Activated T-helper 9 cell treated with anti-CD3 and anti-CD28 coated beads, Interleukin-2, amount 50 U/mL, for 16 hours (primary cell): Measurements from ENCODE around the gene RCN2.
"Not testable (repeated sequence)": the region's sequence is repeated elsewhere in the genome, so short reads cannot be mapped to it uniquely, and the experiment has no call there.

Source experiments
- DNase-seq: peaks from one replicate; pipeline ENCODE4 v3.0.0-alpha.2; 2020; ENCODE audit warnings: low read depth

Gene RCN2

GRCh38 chr15:76931397-76932134 is at the start of gene RCN2:
Gene RCN2, plus strand, starts transcription at chr15:76931749. Its CDS starts 93 bp downstream, at chr15:76931842.
- DNase-seq, result peak; percentile 91

- DNase-seq, result no peak
These were observed 46.3 kb upstream of the RCN2 start for GRCh38 chr15:76885212-76885611.

- not testable (repeated sequence) for DNase-seq
These were observed 44.0 kb upstream of the RCN2 start for GRCh38 chr15:76887280-76888141.

- DNase-seq, result not testable (repeated sequence)
These were observed 38.7 kb upstream of the RCN2 start for GRCh38 chr15:76892836-76893235.

- DNase-seq, result no peak
These were observed 37.4 kb upstream of the RCN2 start for GRCh38 chr15:76894174-76894573.

GRCh38 chr15:76898102-76898501 is 33.4 kb upstream of the RCN2 start:
- no peak for DNase-seq

- DNase-seq, result not testable (repeated sequence)
These were observed 32.2 kb upstream of the RCN2 start for GRCh38 chr15:76899176-76899930.

GRCh38 chr15:76899931-76900310 is 31.6 kb upstream of the RCN2 start:
- not testable (repeated sequence) for DNase-seq

- no peak for DNase-seq
These were observed 29.6 kb upstream of the RCN2 start for GRCh38 chr15:76901965-76902364.

- no peak for DNase-seq
These were observed 28.3 kb upstream of the RCN2 start for GRCh38 chr15:76903251-76903681.

- DNase-seq, result no peak
These were observed 27.0 kb upstream of the RCN2 start for GRCh38 chr15:76904461-76905012.

- peak; percentile 88 for DNase-seq
These were observed 26.3 kb upstream of the RCN2 start, which contains the start of gene SCAPER for GRCh38 chr15:76905013-76905839. Gene SCAPER, minus strand, starts transcription at chr15:76905340. Its CDS starts 21,523 bp downstream, at chr15:76883817.

- DNase-seq, result no peak
These were observed 25.7 kb upstream of the RCN2 start for GRCh38 chr15:76905855-76906254.

GRCh38 chr15:76912430-76912829 is 19.1 kb upstream of the RCN2 start:
- DNase-seq, result no peak

- DNase-seq, result no peak
These were observed 17.8 kb upstream of the RCN2 start for GRCh38 chr15:76913737-76914136.

- DNase-seq, result no peak
These were observed 15.2 kb upstream of the RCN2 start for GRCh38 chr15:76916369-76916768.

- DNase-seq, result no peak
These were observed 3.3 kb upstream of the RCN2 start for GRCh38 chr15:76928201-76928600.

GRCh38 chr15:76929011-76929760 is 2.4 kb upstream of the RCN2 start:
- no peak for DNase-seq

GRCh38 chr15:76930831-76931396 is 635 bp upstream of the RCN2 start:
- no peak for DNase-seq
